Measurements from ENCODE around the gene ATRNL1.
"Not testable (repeated sequence)": the region's sequence is repeated elsewhere in the genome, so short reads cannot be mapped to it uniquely, and the experiment has no call there.

Gene ATRNL1

GRCh38 chr10:115214829-115215228, 121.7 kb downstream of the ATRNL1 start:
- no peak for DNase-seq (ENCODE audit: low read depth)

- DNase-seq (ENCODE audit: low read depth): no peak
Measured at GRCh38 chr10:115219203-115219602, 126.0 kb downstream of the ATRNL1 start.

GRCh38 chr10:115222039-115222438, 128.9 kb downstream of the ATRNL1 start:
- DNase-seq (ENCODE audit: low read depth): no peak

- no peak for DNase-seq (ENCODE audit: low read depth)
Measured at GRCh38 chr10:115239761-115240160, 146.6 kb downstream of the ATRNL1 start.

GRCh38 chr10:115250784-115251183, 157.6 kb downstream of the ATRNL1 start:
- DNase-seq (ENCODE audit: low read depth): no peak

- DNase-seq (ENCODE audit: low read depth): not testable (repeated sequence)
Measured at GRCh38 chr10:115253765-115254164, 160.6 kb downstream of the ATRNL1 start.

GRCh38 chr10:115272482-115272881, 179.3 kb downstream of the ATRNL1 start:
- no peak for DNase-seq (ENCODE audit: low read depth)

- no peak for DNase-seq (ENCODE audit: low read depth)
Measured at GRCh38 chr10:115278294-115278693, 185.1 kb downstream of the ATRNL1 start.

- no peak for DNase-seq (ENCODE audit: low read depth)
Measured at GRCh38 chr10:115295213-115295805, 202.1 kb downstream of the ATRNL1 start.

GRCh38 chr10:115300080-115300479, 206.9 kb downstream of the ATRNL1 start:
- no peak for DNase-seq (ENCODE audit: low read depth)

GRCh38 chr10:115319669-115320068, 226.5 kb downstream of the ATRNL1 start:
- DNase-seq (ENCODE audit: low read depth): not testable (repeated sequence)

GRCh38 chr10:115321360-115321759, 228.2 kb downstream of the ATRNL1 start:
- DNase-seq (ENCODE audit: low read depth): no peak

GRCh38 chr10:115328331-115328730, 235.2 kb downstream of the ATRNL1 start:
- no peak for DNase-seq (ENCODE audit: low read depth)

- DNase-seq (ENCODE audit: low read depth): no peak
Measured at GRCh38 chr10:115335366-115335765, 242.2 kb downstream of the ATRNL1 start.

- peak; percentile 66 for DNase-seq (ENCODE audit: low read depth)
Measured at GRCh38 chr10:115355162-115355760, 262.1 kb downstream of the ATRNL1 start.

GRCh38 chr10:115367920-115368319, 274.8 kb downstream of the ATRNL1 start:
- DNase-seq (ENCODE audit: low read depth): not testable (repeated sequence)

GRCh38 chr10:115379064-115379463, 285.9 kb downstream of the ATRNL1 start:
- no peak for DNase-seq (ENCODE audit: low read depth)

GRCh38 chr10:115384665-115385064, 291.5 kb downstream of the ATRNL1 start:
- no peak for DNase-seq (ENCODE audit: low read depth)

- DNase-seq (ENCODE audit: low read depth): no peak
Measured at GRCh38 chr10:115390607-115391006, 297.4 kb downstream of the ATRNL1 start.

- no peak for DNase-seq (ENCODE audit: low read depth)
Measured at GRCh38 chr10:115398026-115398425, 304.9 kb downstream of the ATRNL1 start.

- peak; percentile 43 for DNase-seq (ENCODE audit: low read depth)
Measured at GRCh38 chr10:115402699-115403098, 309.5 kb downstream of the ATRNL1 start.

- not testable (repeated sequence) for DNase-seq (ENCODE audit: low read depth)
Measured at GRCh38 chr10:115405838-115406237, 312.7 kb downstream of the ATRNL1 start.

GRCh38 chr10:115409347-115409746, 316.2 kb downstream of the ATRNL1 start:
- DNase-seq (ENCODE audit: low read depth): no peak

Measured in fibroblast of the conjunctiva (primary cell).